LNCaP clone FGC (cell line): ENCODE results near the gene YDJC.
"Not testable (repeated sequence)": the region's sequence is repeated elsewhere in the genome, so short reads cannot be mapped to it uniquely, and the experiment has no call there.

Source experiments
- DNase-seq: peaks from one replicate; pipeline ENCODE4 v3.0.0-alpha.2; 2011; ENCODE audit warnings: low read depth
- H3K4me3 ChIP-seq: 2 replicates; pipeline ENCODE4 v1.5.1; 2011; ENCODE audit warnings: mild to moderate bottlenecking, low read depth, low read length, control low read depth
- CTCF ChIP-seq: IDR thresholded peaks from 2 replicates; pipeline ENCODE4 v1.5.1; 2012; ENCODE audit warnings: mild to moderate bottlenecking; ENCODE audit not compliant: control insufficient read depth, insufficient read depth; ENCODE audit errors: extremely low read depth

YDJC gene

DNA sequence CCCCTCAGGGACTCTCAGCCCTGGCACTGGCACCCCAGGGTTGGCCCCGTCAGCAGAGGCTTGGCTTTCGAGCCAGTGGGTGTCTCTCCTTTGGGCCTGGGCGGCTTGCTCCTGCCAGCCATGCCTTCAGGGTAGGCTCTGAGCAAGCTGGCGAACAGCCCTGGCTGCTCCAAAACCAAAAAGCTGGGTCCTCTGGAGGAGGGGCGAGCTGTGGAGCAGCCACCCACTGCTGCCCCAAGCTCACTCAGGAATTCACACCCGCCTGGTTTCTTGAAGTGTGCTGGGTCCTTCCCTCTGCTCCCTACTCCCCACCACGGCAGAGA is 6.2 kb downstream of the YDJC start:
- no peak for TF ChIP-seq CTCF
- H3K4me3 ChIP-seq, result no peak overlapping the region
- no peak for DNase-seq

DNA sequence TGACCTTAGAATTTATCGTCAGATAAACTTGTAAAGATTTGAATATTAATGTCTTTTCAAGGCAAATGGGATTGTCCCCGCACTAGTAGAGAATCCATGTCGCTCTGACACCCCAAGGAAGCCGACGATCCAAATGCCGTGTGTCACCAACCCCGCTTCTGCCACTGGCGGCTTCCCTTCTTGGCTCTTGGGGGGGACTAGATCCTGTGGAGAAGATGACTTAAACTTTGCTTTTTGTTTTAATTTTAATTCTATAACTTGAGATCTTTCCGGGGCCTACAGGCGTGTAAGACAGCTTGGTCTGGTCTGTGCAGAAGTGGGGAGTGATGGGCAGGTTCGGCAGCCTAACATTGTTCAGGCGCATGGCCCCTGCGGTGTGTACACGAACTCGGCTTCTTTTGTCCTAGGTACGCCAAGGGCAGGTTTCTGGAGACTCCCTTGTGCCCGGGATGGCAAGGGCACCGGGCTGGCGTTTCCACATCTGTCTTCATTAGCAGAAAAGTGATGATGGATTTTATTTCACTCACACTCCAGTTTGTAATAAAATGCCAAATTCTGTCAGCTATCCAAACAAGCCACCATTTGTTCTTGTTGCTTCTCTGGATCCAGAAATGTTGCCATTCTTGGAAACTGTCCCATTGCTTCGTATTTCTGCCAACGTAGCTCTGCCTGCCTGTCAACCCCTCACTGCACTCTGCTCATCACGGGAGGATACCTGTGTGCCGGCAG is 6.7 kb downstream of the YDJC start:
- peak; percentile 21 for DNase-seq
- no peak for TF ChIP-seq CTCF

GRCh38 chr22:21622011-21622918 is 7.6 kb downstream of the YDJC start:
- H3K4me3 ChIP-seq, result no peak overlapping the region
- TF ChIP-seq CTCF, result no peak
- DNase-seq, result no peak

More for the DNA sequence above, 6.7 kb downstream of the YDJC start:
- no peak overlapping the region for H3K4me3 ChIP-seq

DNA sequence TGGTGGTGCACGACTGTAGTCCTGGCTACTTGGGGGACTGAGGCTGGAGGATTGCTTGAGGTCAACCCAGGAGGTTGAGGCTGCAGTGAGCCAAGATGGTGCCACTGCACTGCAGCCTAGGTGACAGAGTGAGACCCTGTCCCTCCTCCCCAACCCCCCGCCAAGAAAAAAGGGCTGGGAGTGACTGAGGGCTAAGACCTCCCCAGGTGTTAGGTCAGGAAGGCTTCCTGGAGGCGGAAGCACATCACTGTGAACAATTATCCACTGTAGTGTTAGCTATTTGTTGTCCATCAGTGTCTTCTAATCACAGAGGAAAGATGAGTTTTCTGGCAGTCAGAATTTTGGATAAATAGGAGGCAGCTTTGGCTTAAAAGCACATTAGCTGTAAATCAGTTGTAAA is 8.8 kb downstream of the YDJC start:
- DNase-seq, result no peak
- no peak overlapping the region for H3K4me3 ChIP-seq
- TF ChIP-seq CTCF, result no peak

- not testable (repeated sequence) for H3K4me3 ChIP-seq, DNase-seq
Measured at GRCh38 chr22:21617337-21617736, 12.5 kb downstream of the YDJC start.

- TF ChIP-seq CTCF, result no peak
- no peak overlapping the region for H3K4me3 ChIP-seq
Measured at GRCh38 chr22:21615731-21616130, 14.1 kb downstream of the YDJC start.

DNA sequence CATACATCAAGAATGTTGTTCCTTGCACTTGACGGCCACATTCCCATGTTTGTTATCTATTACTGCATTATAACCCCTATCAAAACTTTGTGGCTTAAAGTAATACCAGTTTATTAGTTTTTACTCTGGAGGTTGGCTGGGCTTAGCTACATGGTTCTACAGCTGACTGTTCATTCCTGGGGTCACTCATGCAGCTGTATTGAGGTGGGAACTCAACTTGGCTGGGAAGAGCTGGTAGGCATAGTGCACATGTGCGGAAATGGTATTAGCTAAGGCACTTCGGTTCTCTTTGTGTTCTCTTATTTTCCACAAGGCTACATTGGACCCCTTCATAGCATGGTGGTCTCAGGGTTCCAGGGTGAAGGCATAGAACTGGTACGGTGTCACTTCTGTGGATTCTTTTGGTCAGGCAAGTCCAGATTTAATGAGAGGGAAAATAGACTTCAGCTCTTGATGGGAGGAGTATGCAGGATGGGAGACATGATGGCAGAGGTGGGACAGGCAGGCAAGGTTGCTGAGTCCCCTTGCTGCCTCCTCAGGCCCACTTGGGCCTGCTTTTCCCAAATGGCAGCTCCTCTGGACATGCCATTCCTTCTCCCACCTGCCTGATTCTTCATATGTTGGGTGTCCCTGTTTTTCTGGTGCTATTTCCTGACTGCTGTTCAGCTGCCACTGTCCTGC is 16.1 kb downstream of the YDJC start:
- DNase-seq, result no peak
- TF ChIP-seq CTCF, result no peak

More at GRCh38 chr22:21615731-21616130, 14.1 kb downstream of the YDJC start:
- peak; percentile 32 for DNase-seq

More for the DNA sequence above, 16.1 kb downstream of the YDJC start:
- H3K4me3 ChIP-seq, result no peak overlapping the region
